PFSK-1 (cell line): ENCODE measurements around the gene CORO1C.

Experiments used
- POLR2AphosphoS5 ChIP-seq: IDR thresholded peaks from 2 replicates; pipeline ENCODE4 v1.6.1; 2012; ENCODE audit warnings: low read depth, mild to moderate bottlenecking, control low read depth, low read length, moderate library complexity
- SIN3A ChIP-seq: IDR thresholded peaks from 2 replicates; pipeline ENCODE4 v1.6.1; 2012; ENCODE audit warnings: mild to moderate bottlenecking, low read length, moderate library complexity, borderline replicate concordance; ENCODE audit not compliant: insufficient read depth

GRCh38 chr12:108642269-108642870 lies 88.9 kb downstream of the CORO1C start:
- TF ChIP-seq POLR2AphosphoS5: no peak
- TF ChIP-seq SIN3A: no peak
